ENCODE data around the gene SEC14L1.
A peak's percentile ranks its signal among the peaks of the same experiment; 100 is the strongest.

Gene SEC14L1

DNA sequence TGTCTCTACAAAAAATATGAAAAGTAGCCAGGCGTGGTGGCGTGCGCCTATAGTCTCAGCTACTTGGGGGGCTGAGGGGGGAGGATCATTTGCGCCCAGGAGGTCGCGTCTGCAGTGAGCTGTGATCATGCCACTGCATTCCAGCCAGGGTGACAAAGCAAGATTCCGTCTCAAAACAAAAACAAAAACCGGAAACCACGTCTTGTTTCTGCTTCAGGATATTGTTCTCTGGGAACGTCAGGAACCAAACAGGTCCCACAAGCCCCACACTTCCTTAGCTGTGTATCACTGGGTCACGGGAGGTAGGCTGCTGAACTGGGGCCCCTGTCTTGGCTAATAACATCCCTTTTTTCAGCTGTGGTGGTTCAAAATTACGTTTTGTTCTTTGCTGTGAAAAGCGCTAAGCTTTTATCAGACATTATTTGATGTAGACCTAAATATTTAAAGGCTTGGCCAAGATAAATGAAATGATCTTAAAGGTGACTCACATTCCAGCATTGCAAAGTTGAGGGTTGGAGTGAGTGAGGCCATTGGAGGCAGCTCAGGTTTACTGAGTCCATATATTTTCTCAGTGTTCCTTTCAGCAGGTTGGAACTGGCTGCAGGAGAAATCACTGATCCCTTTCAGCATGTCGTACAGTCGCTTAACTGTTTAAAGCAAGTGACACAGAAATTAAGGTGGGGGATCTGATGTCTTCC is 16.4 kb upstream of the SEC14L1 start:
- DNase-seq, result peak; percentile 80
- TF ChIP-seq POLR2A (IDR thresholded peaks at IDR 0.05; ENCODE audit: low read length) (peak; percentile 34), GATA1 (IDR thresholded peaks at IDR 0.05; ENCODE audit: low read depth, low read length) (no peak)

DNA sequence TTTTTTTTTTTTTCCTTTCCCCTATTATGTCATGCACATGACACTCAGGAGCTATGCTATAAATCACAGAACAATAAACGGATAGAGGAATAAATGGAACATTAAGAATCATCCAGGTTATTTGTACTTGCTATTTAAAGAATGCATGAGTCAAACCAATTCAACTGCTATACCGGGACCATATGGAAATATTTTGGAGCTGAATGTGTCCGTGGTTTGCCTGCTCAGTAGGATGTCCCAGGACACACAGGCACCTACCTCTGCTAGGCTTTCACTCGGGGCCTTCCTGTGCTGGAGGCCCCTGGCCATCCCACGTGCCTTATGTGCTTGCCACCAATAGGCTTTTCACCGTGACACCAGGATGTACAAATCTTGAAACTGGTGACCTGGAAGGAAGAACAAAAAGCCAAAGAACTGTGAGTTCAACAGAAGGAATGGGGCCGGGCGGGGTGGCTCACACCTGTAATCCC is 15.3 kb upstream of the SEC14L1 start:
- DNase-seq, result no peak

DNA sequence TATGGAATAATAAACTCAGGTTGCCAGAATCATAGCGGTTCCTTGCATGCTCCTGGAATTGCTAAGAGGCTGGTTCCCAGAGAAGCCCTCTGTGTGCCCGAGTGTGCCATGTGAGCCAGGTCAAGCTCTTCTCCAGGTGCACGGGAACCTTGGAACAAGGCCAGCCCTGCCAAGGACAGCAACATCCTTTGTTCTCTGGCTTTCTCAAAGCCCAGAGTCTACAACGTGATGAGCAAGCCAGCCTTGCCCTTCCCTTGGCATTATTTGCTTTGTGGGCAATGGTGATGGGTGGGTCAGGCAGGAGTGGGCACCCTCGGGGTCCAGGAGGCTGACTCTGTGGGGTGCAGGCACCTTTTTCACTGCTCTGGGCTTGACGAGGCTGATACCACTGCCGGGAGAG is 14.2 kb upstream of the SEC14L1 start:
- no peak for DNase-seq
- TF ChIP-seq POLR2A (IDR thresholded peaks at IDR 0.05; ENCODE audit: low read length) (no peak), GATA1 (IDR thresholded peaks at IDR 0.05; ENCODE audit: low read depth, low read length) (no peak)

More for the DNA sequence above, 15.3 kb upstream of the SEC14L1 start:
- TF ChIP-seq GATA1 (IDR thresholded peaks at IDR 0.05; ENCODE audit: low read depth, low read length) (no peak), POLR2A (IDR thresholded peaks at IDR 0.05; ENCODE audit: low read length) (no peak)

DNA sequence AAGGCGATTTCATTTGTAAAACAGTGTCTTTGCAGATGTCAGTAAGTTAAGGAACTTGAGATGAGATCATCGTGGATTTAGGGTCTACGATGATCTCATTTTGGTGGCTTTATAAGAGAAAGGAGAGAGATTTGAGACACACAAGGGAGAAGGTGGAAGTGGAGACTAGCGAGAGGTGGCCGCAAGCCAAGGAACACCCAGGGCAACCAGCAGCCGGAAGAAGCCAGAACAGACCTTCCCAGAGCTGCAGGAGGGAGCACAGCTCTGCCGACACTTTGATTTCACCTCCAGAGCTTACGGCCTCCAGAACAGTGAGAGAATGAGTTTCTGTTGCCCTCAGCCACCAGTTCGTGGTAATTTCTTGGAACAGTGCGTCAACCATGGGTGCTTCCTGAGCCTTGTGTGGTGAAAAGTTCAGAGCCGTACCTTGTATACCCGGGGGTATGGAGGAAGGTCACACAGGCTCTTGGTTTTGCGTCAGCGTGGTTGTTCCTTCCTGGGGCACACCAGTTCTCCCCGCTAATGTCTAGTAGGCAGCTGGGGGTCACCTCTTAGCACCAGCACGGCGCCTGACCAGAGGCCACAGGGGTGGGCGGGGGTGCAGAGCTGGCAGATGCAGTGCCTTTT is 12.9 kb upstream of the SEC14L1 start:
- no peak for DNase-seq
- TF ChIP-seq GATA1 (IDR thresholded peaks at IDR 0.05; ENCODE audit: low read depth, low read length) (no peak), POLR2A (IDR thresholded peaks at IDR 0.05; ENCODE audit: low read length) (peak; percentile 70)

DNA sequence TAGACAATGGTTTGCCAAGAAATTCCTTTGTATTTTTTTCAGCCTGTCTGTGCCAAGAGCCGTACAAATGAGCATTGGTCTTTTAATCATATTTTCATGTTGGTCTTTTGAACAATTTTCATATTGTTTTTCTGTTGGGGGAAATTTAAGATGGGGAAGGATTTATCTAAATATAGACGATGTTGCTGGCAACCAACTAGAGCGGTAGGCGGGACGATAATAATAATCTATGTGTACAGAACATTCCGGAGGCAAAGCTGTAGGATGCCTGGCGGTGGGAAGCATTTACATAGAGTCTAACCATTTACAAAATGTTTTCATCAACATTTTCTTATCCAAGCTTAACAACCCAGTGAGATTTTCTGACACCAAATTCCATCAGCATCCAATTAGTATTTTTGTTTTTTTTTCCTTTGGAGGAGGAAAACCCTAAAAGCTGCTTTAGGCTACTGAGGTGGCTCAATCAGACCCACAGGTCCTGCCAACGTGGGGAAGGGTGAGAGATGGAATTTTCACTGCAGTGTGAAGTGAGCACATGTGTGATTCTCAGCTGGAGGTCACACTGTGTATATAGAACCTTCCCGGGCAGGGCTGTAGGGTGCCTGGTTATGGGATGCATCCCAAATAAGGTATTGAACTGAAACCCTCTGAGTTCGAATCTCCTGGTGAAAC is 11.7 kb upstream of the SEC14L1 start:
- no peak for DNase-seq
- TF ChIP-seq POLR2A (IDR thresholded peaks at IDR 0.05; ENCODE audit: low read length) (no peak), GATA1 (IDR thresholded peaks at IDR 0.05; ENCODE audit: low read depth, low read length) (no peak)

DNA sequence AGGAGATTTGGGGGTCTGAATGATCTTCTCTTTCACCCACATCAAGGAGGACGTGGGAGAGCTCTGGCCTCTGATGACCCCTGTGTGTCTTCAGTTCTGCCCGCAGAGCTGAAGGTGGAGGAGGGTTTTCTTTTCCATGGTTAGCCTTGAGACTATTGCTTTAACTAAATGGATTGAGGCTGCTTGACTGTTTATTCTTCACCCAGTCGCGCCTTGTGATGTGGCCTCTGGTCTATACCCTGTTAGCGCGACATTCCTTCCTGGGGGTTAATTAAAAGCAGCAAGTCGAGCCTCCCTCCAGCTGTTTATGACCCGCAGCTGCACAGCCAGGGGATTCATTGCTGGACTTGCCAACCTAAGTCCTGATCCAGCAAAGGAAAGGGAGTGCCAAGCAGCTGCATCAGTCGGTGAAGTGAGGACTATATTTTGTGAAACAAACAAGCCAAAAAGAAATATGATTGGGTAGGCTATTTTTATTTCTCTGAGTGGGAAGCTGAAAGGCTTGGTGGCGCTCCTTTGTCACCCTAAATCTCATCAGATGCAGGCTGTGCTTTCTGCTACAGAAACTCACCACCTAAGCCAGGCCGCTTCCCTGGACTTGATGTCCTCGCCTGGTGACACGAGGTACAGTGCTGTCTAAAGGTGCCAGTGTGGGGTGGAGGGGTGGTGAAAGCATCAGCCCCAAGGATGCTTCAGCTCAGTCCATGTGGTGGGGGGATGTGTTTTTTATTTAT is 11.0 kb upstream of the SEC14L1 start:
- no peak for DNase-seq
- TF ChIP-seq GATA1 (IDR thresholded peaks at IDR 0.05; ENCODE audit: low read depth, low read length) (no peak), POLR2A (IDR thresholded peaks at IDR 0.05; ENCODE audit: low read length) (no peak)

DNA sequence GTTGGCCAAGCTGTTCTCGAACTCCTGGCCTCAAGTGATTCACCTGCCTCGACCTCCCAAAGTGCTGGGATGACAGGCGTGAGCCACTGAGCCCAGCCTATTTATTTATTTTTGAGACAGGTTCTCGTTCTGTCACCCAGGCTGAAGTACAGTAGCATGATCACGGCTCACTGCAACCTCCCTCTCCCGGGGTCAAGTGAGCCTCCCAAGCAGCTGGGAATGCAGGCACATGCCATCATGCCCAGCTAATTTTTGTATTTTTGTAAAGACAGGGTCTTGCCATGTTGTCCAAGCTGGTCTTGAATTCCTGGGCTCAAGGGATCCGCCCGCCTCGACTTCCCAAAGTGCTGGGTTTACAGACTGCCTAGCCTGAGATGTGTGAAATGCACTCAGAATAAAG is 10.2 kb upstream of the SEC14L1 start:
- no peak for TF ChIP-seq GATA1 (IDR thresholded peaks at IDR 0.05; ENCODE audit: low read depth, low read length)
- no peak for TF ChIP-seq POLR2A (IDR thresholded peaks at IDR 0.05; ENCODE audit: low read length)
- no peak for DNase-seq

DNA sequence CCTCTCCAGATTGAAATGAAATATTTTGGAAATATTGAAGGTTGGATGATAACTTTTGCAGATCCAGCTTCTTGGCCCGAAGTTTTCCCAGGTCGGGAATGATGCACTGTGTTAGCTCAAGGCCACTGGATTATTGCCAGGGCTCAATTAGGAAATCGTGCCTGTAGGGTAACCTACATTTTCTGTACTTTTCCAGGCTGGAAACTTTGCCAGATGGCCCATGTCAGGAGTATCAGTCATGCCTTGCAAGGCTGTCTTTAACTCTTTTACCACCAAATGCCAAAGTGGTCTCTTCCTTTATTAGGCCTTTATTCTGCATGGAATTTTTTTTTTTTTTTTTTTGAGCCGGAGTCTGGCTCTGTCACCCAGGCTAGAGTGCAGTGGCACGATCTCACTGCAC is 8.9 kb upstream of the SEC14L1 start:
- no peak for DNase-seq
- TF ChIP-seq GATA1 (IDR thresholded peaks at IDR 0.05; ENCODE audit: low read depth, low read length) (no peak), POLR2A (IDR thresholded peaks at IDR 0.05; ENCODE audit: low read length) (no peak)

DNA sequence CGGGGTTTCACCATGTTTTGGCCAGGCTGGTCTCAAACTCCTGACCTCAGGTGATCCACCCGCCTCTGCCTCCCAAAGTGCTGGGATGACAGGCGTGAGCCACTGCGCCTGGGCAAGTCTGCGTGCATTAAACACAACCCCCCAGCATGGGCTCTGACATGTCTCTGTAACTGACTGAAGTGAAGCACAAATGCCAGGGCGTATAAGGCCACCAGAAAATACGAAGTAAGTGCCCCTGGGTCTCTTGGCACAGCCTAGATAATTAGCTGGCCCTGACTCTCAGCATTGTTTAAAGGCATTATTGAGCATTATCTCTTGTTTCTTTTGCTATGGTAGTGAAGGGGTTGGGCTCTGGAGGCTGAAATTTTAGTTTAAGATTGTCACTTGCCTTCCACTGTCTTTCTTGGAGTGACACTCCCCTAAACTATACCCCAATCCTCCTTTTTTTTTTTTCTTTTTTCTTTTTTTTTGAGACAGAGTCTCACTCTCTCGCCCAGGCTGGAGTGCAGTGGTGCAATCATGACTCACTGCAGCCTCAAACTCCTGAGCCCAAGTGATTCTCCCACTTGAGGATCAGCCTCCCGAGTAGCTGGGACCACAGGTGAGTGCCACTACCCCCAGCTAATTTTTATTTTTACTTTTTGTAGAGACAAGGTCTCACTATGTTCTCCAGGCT is 8.2 kb upstream of the SEC14L1 start:
- DNase-seq, result no peak
- no peak for TF ChIP-seq POLR2A (IDR thresholded peaks at IDR 0.05; ENCODE audit: low read length)
- no peak for TF ChIP-seq GATA1 (IDR thresholded peaks at IDR 0.05; ENCODE audit: low read depth, low read length)

DNA sequence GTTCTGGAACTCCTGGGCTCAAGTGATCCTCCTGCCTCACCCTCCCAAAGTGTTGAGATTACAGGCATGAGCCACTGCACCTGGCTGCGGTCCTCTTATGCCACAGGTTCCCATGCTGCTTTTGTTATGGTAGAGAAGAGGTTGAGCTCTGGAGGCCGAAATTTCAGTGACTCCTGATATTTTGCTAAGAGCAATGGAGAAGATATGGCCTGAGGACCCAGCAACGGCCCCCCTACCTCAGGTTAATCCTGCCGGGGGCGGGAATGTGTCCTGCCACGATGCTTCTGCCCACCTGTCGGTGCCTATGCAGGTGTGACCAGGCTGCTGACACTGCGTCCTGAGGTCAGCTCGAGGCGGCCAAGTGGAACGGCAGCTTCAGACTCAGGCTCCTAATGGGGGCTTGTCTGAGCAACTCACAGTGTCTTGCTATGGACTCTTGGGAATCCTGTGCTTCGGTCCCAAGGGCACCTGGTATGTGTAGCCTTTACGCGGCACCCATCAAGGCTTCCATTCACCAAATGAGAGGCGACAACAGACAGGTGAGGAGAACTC is 7.6 kb upstream of the SEC14L1 start:
- no peak for TF ChIP-seq POLR2A (IDR thresholded peaks at IDR 0.05; ENCODE audit: low read length)
- TF ChIP-seq GATA1 (IDR thresholded peaks at IDR 0.05; ENCODE audit: low read depth, low read length), result no peak
- no peak for DNase-seq

DNA sequence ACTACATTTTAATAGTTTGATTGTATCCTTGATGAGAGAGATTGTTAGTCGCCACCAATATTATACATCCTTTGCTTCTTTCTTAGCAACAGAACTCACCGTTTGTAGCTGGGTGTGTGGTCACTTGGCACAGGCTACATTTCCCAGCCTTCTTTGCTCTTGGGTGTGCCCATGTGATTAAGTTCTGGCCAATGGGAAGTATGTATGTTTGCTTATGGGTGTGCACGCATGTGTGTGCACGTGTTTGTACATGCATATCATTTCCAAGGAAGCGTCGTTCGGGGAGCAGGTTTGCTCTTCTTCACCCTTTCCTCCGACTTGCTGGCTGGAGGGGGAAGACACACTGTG is 4.4 kb upstream of the SEC14L1 start:
- DNase-seq, result no peak
- TF ChIP-seq GATA1 (IDR thresholded peaks at IDR 0.05; ENCODE audit: low read depth, low read length) (no peak), POLR2A (IDR thresholded peaks at IDR 0.05; ENCODE audit: low read length) (no peak)

DNA sequence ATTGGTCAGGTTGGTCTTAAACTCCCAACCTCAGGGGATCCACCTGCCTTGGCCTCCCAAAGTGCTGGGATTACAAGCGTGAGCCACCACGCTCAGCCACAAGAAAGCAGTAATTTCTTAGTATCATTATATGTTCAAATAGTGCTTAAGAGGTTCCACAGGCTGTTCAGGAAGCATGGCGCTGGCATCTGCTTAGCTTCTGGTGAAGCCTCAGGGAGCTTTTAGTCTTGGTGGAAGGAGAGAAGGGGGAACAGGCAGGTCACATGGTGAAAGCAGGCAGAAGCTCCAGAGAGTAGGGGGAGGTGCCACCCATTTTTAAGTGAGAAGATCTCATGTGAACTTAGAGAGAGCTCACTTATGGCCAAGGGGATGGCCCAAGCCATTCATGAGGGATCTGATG is 3.7 kb upstream of the SEC14L1 start:
- TF ChIP-seq POLR2A (IDR thresholded peaks at IDR 0.05; ENCODE audit: low read length) (no peak), GATA1 (IDR thresholded peaks at IDR 0.05; ENCODE audit: low read depth, low read length) (no peak)

DNA sequence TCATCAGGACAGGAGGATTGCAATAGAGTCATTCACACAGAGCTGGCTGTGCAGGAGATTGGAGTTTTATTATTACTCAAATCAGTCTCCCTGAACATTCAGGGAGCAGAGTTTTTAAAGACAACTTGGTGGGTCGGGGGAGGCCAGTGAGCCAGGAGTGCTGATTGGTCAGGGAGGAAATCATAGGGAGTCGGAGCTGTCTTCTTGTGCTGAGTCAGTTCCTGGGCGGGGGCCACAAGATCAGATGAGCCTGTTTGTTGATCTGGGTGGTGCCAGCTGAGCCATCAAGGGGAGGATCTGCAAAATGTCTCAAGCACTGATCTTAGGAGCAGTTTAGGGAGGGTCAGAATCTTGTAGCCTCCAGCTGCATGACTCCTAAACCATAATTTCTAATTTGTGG is 2.9 kb upstream of the SEC14L1 start:
- peak; percentile 76 to 85 for DNase-seq

More for the DNA sequence above, 3.7 kb upstream of the SEC14L1 start:
- DNase-seq, result peak; percentile 21 to 25

Data from erythroblast (primary cell).